Measurements from ENCODE around the gene ANKLE2. TPM values are rescaled to one million over a fixed set of nuclear protein-coding genes. Genes with fewer than 3 reads are reported as not detected.
"Not testable (repeated sequence)": the region's sequence is repeated elsewhere in the genome, so short reads cannot be mapped to it uniquely, and the experiment has no call there.

ANKLE2 gene
- total RNA-seq, 1 donor from 2014 or later: 136 TPM

DNA sequence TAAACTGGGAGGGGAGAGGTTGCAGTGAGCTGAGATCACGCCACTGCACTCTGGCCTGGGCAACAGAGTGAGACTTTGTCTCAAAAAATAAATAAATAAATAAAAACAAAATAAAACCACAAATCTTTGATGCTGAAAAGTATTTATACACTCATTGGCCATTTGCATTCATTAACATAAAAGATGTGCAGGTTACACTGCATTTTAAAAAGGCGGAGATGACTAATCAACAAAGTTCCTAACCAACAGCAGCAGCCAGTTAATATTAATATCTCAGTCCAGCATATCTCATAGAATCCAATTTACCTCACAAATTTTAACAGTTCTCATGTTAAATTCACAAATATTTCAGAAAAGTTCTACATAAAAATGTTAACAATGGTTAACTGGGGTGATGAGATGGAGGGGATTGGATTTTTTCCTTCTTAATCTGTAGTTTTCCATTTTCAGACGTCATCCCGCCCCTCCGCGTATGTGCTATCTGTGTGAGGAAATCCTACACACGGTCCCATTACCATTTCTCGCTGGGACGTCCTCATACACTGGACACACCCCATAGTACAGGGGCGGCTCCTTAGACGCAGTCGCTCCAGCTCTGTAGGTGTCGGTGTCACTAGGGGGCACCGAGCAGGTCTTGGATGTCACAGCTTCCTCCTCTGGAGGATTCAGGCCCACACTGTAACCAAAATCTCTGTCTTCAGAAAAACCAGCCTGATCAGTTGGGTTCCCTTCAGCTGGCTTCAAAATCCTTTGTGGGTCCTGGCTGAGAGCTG lies 7.3 kb downstream of the ANKLE2 start:
- intact Hi-C loops (cut with micrococcal nuclease): no loop called here
- POLR2A ChIA-PET: no interaction called here
- CTCF ChIA-PET: no interaction called here
- H3K4me1 Mint-ChIP-seq: peaks cover 14% of the 10 kb centered on the region
- no peaks in the 10 kb centered on the region for H3K9me3 Mint-ChIP-seq
- ATAC-seq (ENCODE audit: low read depth): no peak
- no peaks in the 10 kb centered on the region for H3K27me3 Mint-ChIP-seq
- H3K4me3 Mint-ChIP-seq: no peak overlapping the region
- no peak for DNase-seq
- no peak overlapping the region for H3K27ac Mint-ChIP-seq
- peaks cover 60% of the 10 kb centered on the region for H3K36me3 Mint-ChIP-seq (ENCODE audit: low read depth)
- TF ChIP-seq, protein P1, sequence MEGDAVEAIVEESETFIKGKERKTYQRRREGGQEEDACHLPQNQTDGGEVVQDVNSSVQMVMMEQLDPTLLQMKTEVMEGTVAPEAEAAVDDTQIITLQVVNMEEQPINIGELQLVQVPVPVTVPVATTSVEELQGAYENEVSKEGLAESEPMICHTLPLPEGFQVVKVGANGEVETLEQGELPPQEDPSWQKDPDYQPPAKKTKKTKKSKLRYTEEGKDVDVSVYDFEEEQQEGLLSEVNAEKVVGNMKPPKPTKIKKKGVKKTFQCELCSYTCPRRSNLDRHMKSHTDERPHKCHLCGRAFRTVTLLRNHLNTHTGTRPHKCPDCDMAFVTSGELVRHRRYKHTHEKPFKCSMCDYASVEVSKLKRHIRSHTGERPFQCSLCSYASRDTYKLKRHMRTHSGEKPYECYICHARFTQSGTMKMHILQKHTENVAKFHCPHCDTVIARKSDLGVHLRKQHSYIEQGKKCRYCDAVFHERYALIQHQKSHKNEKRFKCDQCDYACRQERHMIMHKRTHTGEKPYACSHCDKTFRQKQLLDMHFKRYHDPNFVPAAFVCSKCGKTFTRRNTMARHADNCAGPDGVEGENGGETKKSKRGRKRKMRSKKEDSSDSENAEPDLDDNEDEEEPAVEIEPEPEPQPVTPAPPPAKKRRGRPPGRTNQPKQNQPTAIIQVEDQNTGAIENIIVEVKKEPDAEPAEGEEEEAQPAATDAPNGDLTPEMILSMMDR (IDR thresholded peaks at IDR 0.05): no peak

DNA sequence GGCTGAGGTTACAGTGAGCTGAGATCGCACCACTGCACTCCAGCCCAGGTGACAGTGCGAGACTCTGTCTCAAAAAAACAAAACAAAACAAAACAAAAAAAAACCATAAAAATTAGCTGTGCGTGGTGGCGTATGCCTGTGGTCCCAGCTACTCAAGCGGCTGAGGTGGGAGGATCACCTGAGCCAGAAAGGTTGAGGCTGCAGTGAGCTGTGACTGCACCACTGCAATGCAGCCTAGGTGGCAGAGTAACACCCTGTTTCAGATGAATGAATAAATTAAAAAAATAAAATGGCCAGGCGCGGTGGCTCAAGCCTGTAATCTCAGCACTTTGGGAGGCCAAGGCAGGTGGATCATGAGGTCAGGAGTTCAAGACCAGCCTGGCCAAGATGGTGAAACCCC lies 8.0 kb downstream of the ANKLE2 start:
- Mint-ChIP-seq H3K4me1 (peaks cover 13% of the 10 kb centered on the region), H3K36me3 (ENCODE audit: low read depth) (peaks cover 65% of the 10 kb centered on the region)
- H3K27ac Mint-ChIP-seq; ATAC-seq (ENCODE audit: low read depth); intact Hi-C loops (cut with micrococcal nuclease); H3K27me3 Mint-ChIP-seq; H3K4me3 Mint-ChIP-seq; CTCF ChIA-PET; DNase-seq; H3K9me3 Mint-ChIP-seq: not testable (repeated sequence)
- POLR2A ChIA-PET: interaction anchor here (1.0 kb wide), 1 partner anchor 19 kb away, joined by 3 read pairs; no protein-coding TSS in a partner anchor

DNA sequence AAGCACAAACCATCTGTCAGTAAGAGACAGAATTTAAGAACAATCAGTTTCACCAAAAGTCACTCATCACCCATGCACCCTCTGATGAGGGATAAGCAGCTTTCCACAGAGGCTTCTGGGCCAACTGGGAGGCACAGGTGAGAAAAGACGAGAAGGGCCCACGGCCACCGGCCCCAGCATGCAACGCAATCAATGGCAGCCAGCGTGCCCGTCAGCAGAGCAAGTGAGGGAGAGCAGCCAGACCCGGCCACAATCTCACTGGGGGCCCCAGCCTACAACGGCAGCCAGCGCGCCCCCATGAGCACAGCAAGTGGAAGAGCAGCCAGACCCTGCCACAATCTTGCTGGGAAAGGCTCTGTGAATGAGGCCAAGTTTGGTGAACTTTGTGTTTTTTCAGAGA lies 13.3 kb downstream of the ANKLE2 start:
- intact Hi-C loops (cut with micrococcal nuclease): no loop called here
- ChIA-PET CTCF (no interaction called here), POLR2A (interaction anchor here (0.6 kb wide), 1 partner anchor 134 kb away, joined by 4 read pairs; no protein-coding TSS in a partner anchor)
- H3K27me3 Mint-ChIP-seq: no peaks in the 10 kb centered on the region
- no peak for ATAC-seq (ENCODE audit: low read depth)
- no peak overlapping the region for H3K4me3 Mint-ChIP-seq
- no peaks in the 10 kb centered on the region for H3K9me3 Mint-ChIP-seq
- TF ChIP-seq, protein P1 (IDR thresholded peaks at IDR 0.05): no peak
- H3K27ac Mint-ChIP-seq: no peak overlapping the region
- peaks cover 3% of the 10 kb centered on the region for H3K4me1 Mint-ChIP-seq
- H3K36me3 Mint-ChIP-seq (ENCODE audit: low read depth): peaks cover 86% of the 10 kb centered on the region
- DNase-seq: no peak

DNA sequence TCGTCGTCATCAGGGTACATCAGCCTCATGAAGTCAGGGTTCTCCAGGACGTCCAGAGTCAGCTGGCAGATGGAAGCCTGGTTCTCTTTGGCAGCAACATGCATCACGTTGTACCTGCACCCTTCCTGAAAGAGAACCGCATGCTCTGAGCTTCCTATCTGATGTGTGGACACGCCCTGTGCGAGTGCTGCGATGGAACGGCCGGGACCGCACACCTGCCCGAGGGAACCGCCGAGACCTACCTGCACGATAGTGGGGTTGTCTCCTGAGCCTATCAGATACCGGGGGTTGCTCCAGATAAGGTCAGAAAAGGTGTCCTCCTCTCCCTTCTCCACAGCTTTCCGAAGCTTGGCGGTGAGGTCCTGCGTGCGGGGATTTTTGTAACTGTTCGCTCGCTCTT lies 13.7 kb downstream of the ANKLE2 start:
- ChIA-PET POLR2A (interaction anchor here (0.6 kb wide), 1 partner anchor 134 kb away, joined by 4 read pairs; no protein-coding TSS in a partner anchor), CTCF (no interaction called here)
- ATAC-seq (ENCODE audit: low read depth) (no peak), DNase-seq (no peak)
- Mint-ChIP-seq H3K4me3 (no peak overlapping the region), H3K9me3 (no peaks in the 10 kb centered on the region), H3K36me3 (ENCODE audit: low read depth) (peaks cover 87% of the 10 kb centered on the region), H3K4me1 (peaks cover 3% of the 10 kb centered on the region), H3K27ac (no peak overlapping the region), H3K27me3 (no peaks in the 10 kb centered on the region)
- TF ChIP-seq, protein P1 (IDR thresholded peaks at IDR 0.05): no peak
- intact Hi-C loops (cut with micrococcal nuclease): no loop called here

DNA sequence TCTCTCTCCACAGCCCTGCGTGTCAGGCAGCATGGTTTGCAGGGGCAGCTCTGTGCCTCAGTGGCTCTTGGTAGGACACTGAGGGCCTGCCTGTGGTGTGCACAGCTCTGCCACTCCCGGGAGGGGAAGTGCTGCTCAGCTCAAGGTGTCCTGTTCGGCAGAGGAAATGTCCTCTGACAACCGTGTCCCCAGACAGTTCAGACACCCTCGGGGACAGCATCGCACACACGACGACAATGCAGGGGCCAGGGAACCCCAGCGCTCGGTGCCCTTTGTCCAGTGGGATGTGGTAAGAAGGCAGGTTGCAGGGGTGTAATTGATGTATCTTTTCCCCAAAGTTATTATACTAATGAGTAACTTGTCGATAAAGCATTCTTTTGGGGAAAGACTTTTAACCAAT lies 14.2 kb downstream of the ANKLE2 start:
- H3K4me1 Mint-ChIP-seq: peaks cover 6% of the 10 kb centered on the region
- CTCF ChIA-PET: no interaction called here

More for the DNA sequence above, 14.2 kb downstream of the ANKLE2 start:
- no peak for DNase-seq
- Mint-ChIP-seq H3K9me3 (no peaks in the 10 kb centered on the region), H3K36me3 (ENCODE audit: low read depth) (peaks cover 88% of the 10 kb centered on the region), H3K27me3 (no peaks in the 10 kb centered on the region), H3K4me3 (no peak overlapping the region), H3K27ac (no peak overlapping the region)
- ATAC-seq (ENCODE audit: low read depth): no peak
- intact Hi-C loops (cut with micrococcal nuclease): no loop called here
- TF ChIP-seq, protein P1 (IDR thresholded peaks at IDR 0.05): no peak
- POLR2A ChIA-PET: interaction anchor here (0.6 kb wide), 1 partner anchor 135 kb away, joined by 4 read pairs; no protein-coding TSS in a partner anchor
